ENCODE results near the gene NUMA1. TPM values are rescaled to one million over a fixed set of nuclear protein-coding genes. Genes with fewer than 3 reads are reported as not detected.
A peak's percentile ranks its signal among the peaks of the same experiment; 100 is the strongest.

NUMA1 gene
- polyA plus RNA-seq, 3 donors, result 4.1 to 91.2 (median 12.4) TPM

DNA sequence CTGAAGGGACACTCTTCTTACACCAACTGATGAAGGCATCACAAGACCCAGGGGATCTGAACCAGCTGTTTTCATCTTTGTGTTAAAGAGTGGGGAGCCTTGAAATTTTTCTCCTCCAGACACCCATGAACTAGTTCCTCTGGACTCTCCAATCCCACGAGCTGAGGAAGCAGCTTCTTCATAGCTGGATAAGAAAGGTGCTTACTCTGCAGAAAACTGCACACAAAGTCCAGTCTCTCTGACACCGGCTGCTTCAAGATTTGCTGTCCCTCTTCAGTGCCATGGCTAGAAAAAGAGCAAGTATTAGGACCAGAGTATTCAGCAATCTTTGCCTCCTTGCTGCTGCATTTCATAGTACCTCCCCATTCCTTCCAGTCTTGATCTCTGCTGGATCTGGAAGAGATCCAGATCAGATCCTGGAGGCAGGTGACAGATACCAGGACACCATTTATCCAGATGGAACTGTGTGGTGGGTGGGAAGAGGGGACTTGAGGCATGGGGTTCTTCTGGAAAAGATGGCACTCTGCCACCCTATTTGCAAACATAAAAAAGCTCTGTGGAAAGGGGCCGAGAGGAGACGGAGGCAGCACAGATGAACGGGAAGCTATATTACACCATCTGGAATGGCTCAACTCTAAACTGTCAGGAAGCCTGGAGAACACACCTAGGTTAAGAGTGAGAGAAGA is 56.1 kb downstream of the NUMA1 start:
- peak overlapping the region in 1 of 2 donors; percentile 18 for H3K27ac ChIP-seq (ENCODE audit: low read depth in 1 of 2, low read length in 2 of 2)
- H2AFZ ChIP-seq (ENCODE audit: insufficient read depth, low read depth, low read length, poor library complexity, severe bottlenecking), result no peak overlapping the region
- no peak for TF ChIP-seq CTCF (IDR thresholded peaks at IDR 0.05)
- DNase-seq, result no peak
- H3K4me1 ChIP-seq (ENCODE audit: control insufficient read depth in 1 of 2, insufficient read depth in 2 of 2, low read length in 2 of 2), result no peaks in the 10 kb centered on the region
- no peaks in the 10 kb centered on the region for H3K27me3 ChIP-seq (ENCODE audit: control insufficient read depth in 2 of 2, insufficient read depth in 2 of 2, low read length in 2 of 2)
- no peak overlapping the region for H3K4me3 Mint-ChIP-seq
- peaks cover 47% of the 10 kb centered on the region for H3K79me2 ChIP-seq (ENCODE audit: insufficient read depth, low read length)
- no peaks in the 10 kb centered on the region for H3K9me3 ChIP-seq (replicated peaks in 1 of 2; ENCODE audit: control insufficient read depth in 1 of 2, insufficient read depth in 1 of 2, low read length in 2 of 2)
- H3K4me3 ChIP-seq (replicated peaks in 1 of 3; ENCODE audit: low read depth in 2 of 3, low read length in 3 of 3), result no peak overlapping the region
- WGBS (ENCODE audit: insufficient coverage), result 100% methylated on average over 1 of the region's 5 CpGs
- intact Hi-C loops (cut with micrococcal nuclease), result loop anchor here in 1 of 2 donors (2.0 kb wide), 2 partner anchors 121 to 159 kb away; no protein-coding TSS in a partner anchor
- H3K27ac Mint-ChIP-seq, result peak overlapping the region in 4 of 7 donors; percentile 23 to 77 (median 68)
- H3K4me2 ChIP-seq (replicated peaks; ENCODE audit: extremely low read depth, low read length, poor library complexity, severe bottlenecking), result no peak overlapping the region
- peaks cover 41% of the 10 kb centered on the region for H4K20me1 ChIP-seq (ENCODE audit: insufficient read depth, low read length)
- peaks cover 87 to 97% of the 10 kb centered on the region in 2 donors for H3K36me3 ChIP-seq (replicated peaks in 1 of 2; ENCODE audit: control insufficient read depth in 1 of 2, insufficient read depth in 2 of 2, low read length in 2 of 2)
- H3K27me3 Mint-ChIP-seq (ENCODE audit: low read depth in 3 of 3), result no peaks in the 10 kb centered on the region
- H3K4me1 Mint-ChIP-seq, result peaks cover 9% of the 10 kb centered on the region
- no peak overlapping the region for H3K9ac ChIP-seq (ENCODE audit: insufficient read depth, low read length, poor library complexity, severe bottlenecking)
- no peaks in the 10 kb centered on the region for H3K9me3 Mint-ChIP-seq
- H3K36me3 Mint-ChIP-seq, result peaks cover 87 to 88% of the 10 kb centered on the region in 2 donors

DNA sequence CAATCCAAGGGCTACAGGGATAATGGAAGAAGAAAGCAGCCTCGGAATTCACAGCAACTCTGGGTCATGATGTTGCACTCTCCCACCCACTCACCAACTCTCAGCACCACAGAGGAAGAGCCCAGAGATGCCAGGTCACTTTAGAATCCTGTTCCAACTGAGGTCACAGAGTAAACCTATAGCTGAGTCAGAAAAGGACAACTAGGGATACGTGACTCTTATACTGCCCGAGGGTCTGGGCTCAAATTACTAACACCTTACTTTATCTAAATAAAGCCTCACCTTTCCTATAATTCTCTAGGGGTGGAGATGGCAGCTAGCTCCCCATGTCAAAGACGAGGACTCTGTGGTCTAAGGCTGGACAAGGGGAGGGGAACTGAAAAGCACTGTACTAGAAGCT is 57.0 kb downstream of the NUMA1 start:
- Histone ChIP-seq H4K20me1 (ENCODE audit: insufficient read depth, low read length) (peaks cover 32% of the 10 kb centered on the region), H2AFZ (ENCODE audit: insufficient read depth, low read depth, low read length, poor library complexity, severe bottlenecking) (no peak overlapping the region), H3K9ac (ENCODE audit: insufficient read depth, low read length, poor library complexity, severe bottlenecking) (no peak overlapping the region), H3K9me3 (replicated peaks in 1 of 2; ENCODE audit: control insufficient read depth in 1 of 2, insufficient read depth in 1 of 2, low read length in 2 of 2) (no peaks in the 10 kb centered on the region), H3K27ac (ENCODE audit: low read depth in 1 of 2, low read length in 2 of 2) (peak overlapping the region in 1 of 2 donors; percentile 18), H3K36me3 (replicated peaks in 1 of 2; ENCODE audit: control insufficient read depth in 1 of 2, insufficient read depth in 2 of 2, low read length in 2 of 2) (peaks cover 89 to 97% of the 10 kb centered on the region in 2 donors), H3K79me2 (ENCODE audit: insufficient read depth, low read length) (peaks cover 40% of the 10 kb centered on the region), H3K4me2 (replicated peaks; ENCODE audit: extremely low read depth, low read length, poor library complexity, severe bottlenecking) (no peak overlapping the region), H3K4me3 (replicated peaks in 1 of 3; ENCODE audit: low read depth in 2 of 3, low read length in 3 of 3) (no peak overlapping the region), H3K27me3 (ENCODE audit: control insufficient read depth in 2 of 2, insufficient read depth in 2 of 2, low read length in 2 of 2) (no peaks in the 10 kb centered on the region), H3K4me1 (ENCODE audit: control insufficient read depth in 1 of 2, insufficient read depth in 2 of 2, low read length in 2 of 2) (no peaks in the 10 kb centered on the region)
- Mint-ChIP-seq H3K4me1 (peaks cover 6% of the 10 kb centered on the region), H3K9me3 (no peaks in the 10 kb centered on the region), H3K4me3 (no peak overlapping the region), H3K36me3 (peaks cover 88 to 91% of the 10 kb centered on the region in 2 donors), H3K27ac (peak overlapping the region in 5 of 7 donors; percentile 6 to 52 (median 31)), H3K27me3 (ENCODE audit: low read depth in 3 of 3) (no peaks in the 10 kb centered on the region)
- intact Hi-C loops (cut with micrococcal nuclease), result no loop called here
- TF ChIP-seq CTCF (IDR thresholded peaks at IDR 0.05), result no peak
- DNase-seq, result no peak
- 100% methylated on average over 1 of the region's 4 CpGs for WGBS (ENCODE audit: insufficient coverage)
